Endothelial cell of umbilical vein (primary cell): ENCODE measurements around the gene TRANK1. TPM values are rescaled to one million over a fixed set of nuclear protein-coding genes. Genes with fewer than 3 reads are reported as not detected.

Source experiments
- BruUV-seq: library from RNA; stranded (reverse); fragments of 400-500 nt; replicated peaks from 2 replicates; lab custom pipeline; 2021; lab: Mats Ljungman, UMichigan
- CTCF ChIA-PET: fragments of 300-600, 350-600 bp; sonication (Branson Sonifier 250); formaldehyde crosslinking; loops from one replicate; lab custom pipeline; 2021; ENCODE audit warnings: antibody characterized with exemption, inconsistent platforms; lab: Charles Lee
- POLR2A ChIA-PET: fragments of 300-600, 350-600 bp; sonication (Branson Sonifier 250); formaldehyde crosslinking; loops from one replicate; lab custom pipeline; 2021; ENCODE audit warnings: antibody characterized with exemption, inconsistent platforms; lab: Charles Lee
- DNase-seq: peaks from one replicate; pipeline ENCODE4 v3.0.0-alpha.2; 2011; ENCODE audit warnings: low read depth, low spot score
- FAIRE-seq: peaks from 2 replicates; lab custom pipeline; 2011; peaks lifted over from hg19 to GRCh38; lab: Jason Lieb, UNC
- H2AFZ ChIP-seq: 2 replicates; pipeline ENCODE4 v1.6.0; 2012; ENCODE audit warnings: low read depth, low read length, control low read depth, inconsistent platforms
- H3K27ac ChIP-seq: 2 replicates; pipeline ENCODE4 v1.5.1; 2011; ENCODE audit warnings: low read depth, mild to moderate bottlenecking, control low read depth, low read length, moderate library complexity; ENCODE audit not compliant: insufficient read depth
- H3K27me3 ChIP-seq, 2 experiments: 2 replicates each; pipeline versions ENCODE4 v1.6.0 to v1.6.1; 2011; ENCODE audit warnings: low read length in 2 of 2, mixed read lengths in 1 of 2; ENCODE audit not compliant: control insufficient read depth in 2 of 2, insufficient read depth in 2 of 2
- H3K36me3 ChIP-seq, 2 experiments: 2 replicates in 1 of 2; 3 replicates in 1 of 2; pipeline ENCODE4 v1.5.1; 2011; ENCODE audit warnings: low read length in 2 of 2, mild to moderate bottlenecking in 1 of 2, moderate library complexity in 1 of 2; ENCODE audit not compliant: control insufficient read depth in 2 of 2, insufficient read depth in 2 of 2; ENCODE audit errors: extremely low read depth in 1 of 2
- H3K4me1 ChIP-seq: 3 replicates; pipeline ENCODE4 v1.5.1; 2011; ENCODE audit warnings: mild to moderate bottlenecking, low read length; ENCODE audit not compliant: control insufficient read depth, insufficient read depth; ENCODE audit errors: extremely low read depth
- H3K4me2 ChIP-seq: 2 replicates; pipeline ENCODE4 v1.6.1; 2011; ENCODE audit warnings: low read length, control low read depth, mixed read lengths; ENCODE audit not compliant: insufficient read depth
- H3K4me3 ChIP-seq, 3 experiments: fragments of 200-600 bp in 1 of 3; sonication (generic), shearing (Covaris generic) in 1 of 3; replicated peaks in 1 of 3; 2 replicates each; pipeline ENCODE4 v1.5.1; 2011 to 2016; ENCODE audit warnings: control low read depth in 3 of 3, low read length in 3 of 3, mild to moderate bottlenecking in 2 of 3, inconsistent platforms in 1 of 3, low read depth in 1 of 3, moderate library complexity in 1 of 3; ENCODE audit not compliant: insufficient read depth in 1 of 3
- H3K79me2 ChIP-seq: 2 replicates; pipeline ENCODE4 v1.6.0; 2012; ENCODE audit warnings: low read length, inconsistent platforms; ENCODE audit not compliant: control insufficient read depth, insufficient read depth
- H3K9ac ChIP-seq: replicated peaks from 2 replicates; pipeline ENCODE3; 2011; ENCODE audit warnings: low read length, control low read depth; ENCODE audit not compliant: insufficient read depth; ENCODE audit errors: extremely low read depth
- H3K9me1 ChIP-seq: replicated peaks from 3 replicates; pipeline ENCODE4 v1.6.0; 2011; ENCODE audit warnings: mild to moderate bottlenecking, low read length; ENCODE audit not compliant: control insufficient read depth, insufficient read depth; ENCODE audit errors: extremely low read depth
- H3K9me3 ChIP-seq: replicated peaks from 2 replicates; pipeline ENCODE4 v1.5.1; 2012; ENCODE audit warnings: low read length, inconsistent platforms; ENCODE audit not compliant: control insufficient read depth, insufficient read depth
- H4K20me1 ChIP-seq: replicated peaks from 2 replicates; pipeline ENCODE3; 2011; ENCODE audit warnings: mild to moderate bottlenecking, low read length; ENCODE audit not compliant: control insufficient read depth, insufficient read depth; ENCODE audit errors: extremely low read depth
- CTCF ChIP-seq, 2 donors: IDR thresholded peaks; 1 replicate in 1 of 2; 2 replicates in 1 of 2; pipeline ENCODE4 v1.5.1; 2011; ENCODE audit warnings: low read length in 2 of 2, mild to moderate bottlenecking in 2 of 2, moderate library complexity in 2 of 2, control low read depth in 1 of 2, inconsistent platforms in 1 of 2, low read depth in 1 of 2; ENCODE audit not compliant: insufficient read depth in 1 of 2; ENCODE audit errors: extremely low read depth in 1 of 2
- EZH2 ChIP-seq: IDR thresholded peaks from 2 replicates; pipeline ENCODE4 v1.6.1; 2012; ENCODE audit warnings: borderline replicate concordance, low read depth, mild to moderate bottlenecking, moderate library complexity, low read length, inconsistent platforms; ENCODE audit not compliant: severe bottlenecking
- FOS ChIP-seq: IDR thresholded peaks from 2 replicates; pipeline ENCODE4 v1.6.1; 2011; ENCODE audit warnings: mild to moderate bottlenecking, low read length, moderate library complexity, borderline replicate concordance; ENCODE audit not compliant: insufficient read depth
- GATA2 ChIP-seq: IDR thresholded peaks from 2 replicates; pipeline ENCODE4 v1.7.0; 2011; ENCODE audit warnings: low read depth, mild to moderate bottlenecking, moderate library complexity, mixed read lengths, low read length; ENCODE audit not compliant: insufficient read length, insufficient read depth
- JUN ChIP-seq: IDR thresholded peaks from 2 replicates; pipeline ENCODE4 v1.6.1; 2011; ENCODE audit warnings: borderline replicate concordance, low read depth; ENCODE audit not compliant: insufficient read length, insufficient read depth
- MAX ChIP-seq: IDR thresholded peaks from 2 replicates; pipeline ENCODE4 v1.6.1; 2011; ENCODE audit not compliant: insufficient read depth, insufficient read length
- MYC ChIP-seq: IDR thresholded peaks from one replicate; pipeline ENCODE4 v1.6.1; 2011; ENCODE audit warnings: mild to moderate bottlenecking, low read depth, low read length
- POLR2A ChIP-seq: IDR thresholded peaks from 2 replicates; pipeline ENCODE4 v1.6.1; 2012; ENCODE audit warnings: low read depth, mild to moderate bottlenecking, control low read depth, low read length
- POLR2AphosphoS5 ChIP-seq: IDR thresholded peaks from 2 replicates; pipeline ENCODE4 v1.6.1; 2012; ENCODE audit warnings: low read depth, mild to moderate bottlenecking, control low read depth, low read length, moderate library complexity; ENCODE audit not compliant: insufficient read depth
- dilution Hi-C: fragments of 300-500 bp; cut with MboI; formaldehyde crosslinking; loops from one replicate; pipeline ENCODE4 v1.15.0; 2019; ENCODE audit warnings: low sequenced_read_pairs; ENCODE audit not compliant: extremely low pct_ligation_motif_present
- intact Hi-C: fragments of 100-400 bp; cut with micrococcal nuclease; formaldehyde crosslinking; loops from one replicate; pipeline ENCODE4 v1.10.0; 2022
- polyA plus RNA-seq, 4 experiments: library from polyadenylated mRNA; depleted of rRNA in 3 of 4; stranded (reverse) in 3 of 4; unstranded in 1 of 4; fragments of >200 nt; gene quantifications; 2 replicates each; pipeline versions ENCODE4 v1.2.1 to v1.2.3, GENCODE V29; 2011 to 2012; ENCODE audit warnings: missing spikeins in 1 of 4
- total RNA-seq: library from RNA; stranded (reverse); gene quantifications from 2 replicates; pipeline ENCODE4 v1.2.3, GENCODE V29; 2021

TRANK1 gene
- total and polyA plus RNA-seq, 2 donors (not counting 3 experiments of a cell fraction or from before 2014, with no cell fraction given), result 4.6 to 14.4 TPM

- Histone ChIP-seq H3K4me1 (no peaks in the 10 kb centered on the region), H4K20me1 (no peaks in the 10 kb centered on the region), H3K4me3 (no peak overlapping the region), H3K36me3 (no peaks in the 10 kb centered on the region), H3K79me2 (no peaks in the 10 kb centered on the region), H3K4me2 (no peak overlapping the region), H3K9me3 (no peaks in the 10 kb centered on the region), H3K9me1 (no peaks in the 10 kb centered on the region), H3K27ac (no peak overlapping the region), H2AFZ (no peak overlapping the region), H3K9ac (no peak overlapping the region), H3K27me3 (no peaks in the 10 kb centered on the region)
- POLR2A ChIA-PET, result no interaction called here
- TF ChIP-seq FOS (no peak), JUN (no peak), POLR2AphosphoS5 (no peak), POLR2A (no peak), MAX (no peak), EZH2 (no peak), CTCF (IDR thresholded peaks at IDR 0.05; ENCODE audit: extremely low read depth in 1 of 2, insufficient read depth in 1 of 2, low read depth in 1 of 2, low read length in 2 of 2) (no peak), MYC (no peak), GATA2 (no peak)
- FAIRE-seq (no peak), DNase-seq (no peak)
- BruUV-seq, result no TSS peak
- CTCF ChIA-PET, result no interaction called here
- dilution Hi-C loops, result no loop called here
- intact Hi-C loops, result no loop called here
These were observed 104.4 kb downstream of the TRANK1 start for GRCh38 chr3:36840453-36840921.
